Measurements from ENCODE around the gene ERBB4. TPM values are rescaled to one million over a fixed set of nuclear protein-coding genes. Genes with fewer than 3 reads are reported as not detected.

Gene ERBB4
- total and polyA plus RNA-seq, 3 experiments from 2014 or later, result not detected

DNA sequence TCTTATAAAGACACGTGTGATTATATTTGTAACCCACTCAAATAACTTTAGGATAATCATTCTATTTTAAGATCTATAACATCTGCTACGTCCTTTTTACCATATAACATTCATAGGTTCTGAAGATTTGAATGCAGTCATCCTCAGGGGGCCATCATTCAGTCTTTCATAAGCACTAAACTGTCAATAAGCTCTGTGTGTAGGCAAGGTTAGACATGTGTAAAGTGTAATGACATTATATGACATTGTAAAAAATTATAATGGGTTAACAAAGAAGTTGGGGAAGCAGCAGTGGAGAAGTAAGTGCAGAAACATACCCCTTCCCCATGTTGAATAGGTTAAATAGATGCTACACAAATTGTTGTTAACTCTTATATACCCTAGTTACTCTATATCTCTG, 845.9 kb downstream of the ERBB4 start:
- Mint-ChIP-seq H3K27me3 (no peaks in the 10 kb centered on the region), H3K4me1 (no peaks in the 10 kb centered on the region), H3K4me3 (no peak overlapping the region), H3K36me3 (no peaks in the 10 kb centered on the region), H3K9me3 (peaks cover 0 to 12% (median 2%) of the 10 kb centered on the region in 5 donors), H3K27ac (no peak overlapping the region)
- ChIA-PET POLR2A (no interaction called here), CTCF (no interaction called here)
- Histone ChIP-seq H3K27me3 (ENCODE audit: insufficient read depth, low read length, poor library complexity, severe bottlenecking) (no peaks in the 10 kb centered on the region), H3K4me3 (ENCODE audit: low read length) (no peak overlapping the region), H3K27ac (ENCODE audit: low read depth, low read length) (no peak overlapping the region), H3K36me3 (ENCODE audit: insufficient read depth, low read length) (no peaks in the 10 kb centered on the region), H3K4me1 (ENCODE audit: insufficient read depth, low read length) (no peaks in the 10 kb centered on the region), H3K9me3 (ENCODE audit: low read length) (no peaks in the 10 kb centered on the region)
- no peak for DNase-seq

DNA sequence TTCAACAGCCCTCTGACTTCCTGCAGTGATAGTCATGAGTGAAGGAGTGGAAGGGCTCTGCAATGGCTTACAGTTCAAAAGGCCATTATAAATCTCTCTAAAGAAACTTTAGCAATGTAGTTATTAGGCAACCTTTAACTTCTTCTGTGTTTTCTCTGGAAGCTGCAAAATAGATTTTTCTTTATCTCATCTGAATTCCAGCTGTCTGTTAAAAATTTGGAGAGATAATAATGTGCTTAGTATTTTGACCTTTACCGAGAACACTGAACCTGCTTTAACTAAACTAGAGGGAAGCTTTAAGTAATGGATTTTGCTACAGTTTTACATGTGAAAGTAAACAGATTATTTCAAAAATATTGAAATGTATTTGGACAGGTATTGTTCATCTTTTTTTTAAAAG, 847.9 kb downstream of the ERBB4 start:
- H3K9me3 Mint-ChIP-seq, result peaks cover 2 to 13% (median 6%) of the 10 kb centered on the region in 5 donors
- DNase-seq, result no peak
- ChIA-PET CTCF (no interaction called here), POLR2A (no interaction called here)
- no peak overlapping the region for H3K4me3 ChIP-seq (ENCODE audit: low read length)
- H3K4me1 ChIP-seq (ENCODE audit: insufficient read depth, low read length), result no peaks in the 10 kb centered on the region
- no peak overlapping the region for H3K4me3 Mint-ChIP-seq
- H3K36me3 ChIP-seq (ENCODE audit: insufficient read depth, low read length), result no peaks in the 10 kb centered on the region
- no peak overlapping the region for H3K27ac ChIP-seq (ENCODE audit: low read depth, low read length)
- H3K27me3 ChIP-seq (ENCODE audit: insufficient read depth, low read length, poor library complexity, severe bottlenecking), result no peaks in the 10 kb centered on the region
- no peak overlapping the region for H3K27ac Mint-ChIP-seq
- no peaks in the 10 kb centered on the region for H3K4me1 Mint-ChIP-seq
- H3K36me3 Mint-ChIP-seq, result no peaks in the 10 kb centered on the region
- no peaks in the 10 kb centered on the region for H3K27me3 Mint-ChIP-seq
- no peaks in the 10 kb centered on the region for H3K9me3 ChIP-seq (ENCODE audit: low read length)

DNA sequence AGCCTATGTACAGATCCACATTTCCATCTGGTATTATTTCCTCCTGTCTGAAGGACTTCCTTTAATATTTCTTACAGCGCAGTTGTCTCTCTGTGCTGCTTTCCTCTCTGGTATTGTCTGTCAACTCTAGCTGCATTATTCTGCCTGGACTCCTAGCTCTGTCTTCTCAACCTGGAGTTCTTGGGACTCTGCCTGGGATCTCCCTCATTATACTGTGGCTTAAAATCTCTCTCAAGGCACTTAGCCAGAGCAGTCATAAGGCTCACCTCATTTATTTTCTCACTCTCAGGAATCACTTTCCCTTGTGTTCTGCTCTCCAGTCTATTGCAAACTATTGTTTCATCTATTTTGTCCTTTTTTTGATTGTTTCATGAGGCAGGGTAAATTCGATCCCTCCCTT, 850.4 kb downstream of the ERBB4 start:
- Histone ChIP-seq H3K27ac (ENCODE audit: low read depth, low read length) (no peak overlapping the region), H3K4me3 (ENCODE audit: low read length) (no peak overlapping the region), H3K4me1 (ENCODE audit: insufficient read depth, low read length) (no peaks in the 10 kb centered on the region), H3K27me3 (ENCODE audit: insufficient read depth, low read length, poor library complexity, severe bottlenecking) (no peaks in the 10 kb centered on the region), H3K36me3 (ENCODE audit: insufficient read depth, low read length) (no peaks in the 10 kb centered on the region), H3K9me3 (ENCODE audit: low read length) (no peaks in the 10 kb centered on the region)
- no peak overlapping the region for H3K27ac Mint-ChIP-seq
- no peak for DNase-seq
- H3K4me3 Mint-ChIP-seq, result no peak overlapping the region
- no peaks in the 10 kb centered on the region for H3K27me3 Mint-ChIP-seq
- H3K9me3 Mint-ChIP-seq, result peaks cover 11 to 31% (median 18%) of the 10 kb centered on the region in 5 donors
- ChIA-PET POLR2A (no interaction called here), CTCF (no interaction called here)
- no peaks in the 10 kb centered on the region for H3K36me3 Mint-ChIP-seq
- no peaks in the 10 kb centered on the region for H3K4me1 Mint-ChIP-seq

DNA sequence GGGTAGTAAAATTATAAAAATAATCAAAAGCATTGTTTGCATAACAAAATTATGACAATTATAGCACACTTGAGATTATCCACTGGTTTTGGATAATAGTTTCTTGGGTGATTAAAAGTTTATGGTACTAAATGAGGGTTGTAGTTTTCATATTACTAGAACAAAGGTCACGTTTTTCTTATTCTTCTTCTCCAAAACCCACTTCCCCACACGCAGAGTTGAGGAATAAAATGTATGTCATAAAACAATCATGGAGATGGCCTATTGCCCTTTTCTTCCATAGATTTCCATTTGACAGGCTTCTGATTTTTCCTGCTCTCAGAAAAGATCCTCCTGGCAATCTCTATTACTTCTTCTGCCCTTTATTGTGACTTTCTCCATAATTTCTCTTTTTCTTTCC, 863.9 kb downstream of the ERBB4 start:
- Mint-ChIP-seq H3K27me3 (no peaks in the 10 kb centered on the region), H3K4me1 (no peaks in the 10 kb centered on the region), H3K36me3 (no peaks in the 10 kb centered on the region), H3K27ac (no peak overlapping the region), H3K4me3 (no peak overlapping the region), H3K9me3 (peaks cover 0 to 8% (median 4%) of the 10 kb centered on the region in 5 donors)
- ChIA-PET CTCF (no interaction called here), POLR2A (no interaction called here)
- H3K36me3 ChIP-seq (ENCODE audit: insufficient read depth, low read length), result no peaks in the 10 kb centered on the region
- no peaks in the 10 kb centered on the region for H3K4me1 ChIP-seq (ENCODE audit: insufficient read depth, low read length)
- no peak overlapping the region for H3K27ac ChIP-seq (ENCODE audit: low read depth, low read length)
- no peaks in the 10 kb centered on the region for H3K27me3 ChIP-seq (ENCODE audit: insufficient read depth, low read length, poor library complexity, severe bottlenecking)
- no peak overlapping the region for H3K4me3 ChIP-seq (ENCODE audit: low read length)
- DNase-seq, result no peak
- no peaks in the 10 kb centered on the region for H3K9me3 ChIP-seq (ENCODE audit: low read length)

DNA sequence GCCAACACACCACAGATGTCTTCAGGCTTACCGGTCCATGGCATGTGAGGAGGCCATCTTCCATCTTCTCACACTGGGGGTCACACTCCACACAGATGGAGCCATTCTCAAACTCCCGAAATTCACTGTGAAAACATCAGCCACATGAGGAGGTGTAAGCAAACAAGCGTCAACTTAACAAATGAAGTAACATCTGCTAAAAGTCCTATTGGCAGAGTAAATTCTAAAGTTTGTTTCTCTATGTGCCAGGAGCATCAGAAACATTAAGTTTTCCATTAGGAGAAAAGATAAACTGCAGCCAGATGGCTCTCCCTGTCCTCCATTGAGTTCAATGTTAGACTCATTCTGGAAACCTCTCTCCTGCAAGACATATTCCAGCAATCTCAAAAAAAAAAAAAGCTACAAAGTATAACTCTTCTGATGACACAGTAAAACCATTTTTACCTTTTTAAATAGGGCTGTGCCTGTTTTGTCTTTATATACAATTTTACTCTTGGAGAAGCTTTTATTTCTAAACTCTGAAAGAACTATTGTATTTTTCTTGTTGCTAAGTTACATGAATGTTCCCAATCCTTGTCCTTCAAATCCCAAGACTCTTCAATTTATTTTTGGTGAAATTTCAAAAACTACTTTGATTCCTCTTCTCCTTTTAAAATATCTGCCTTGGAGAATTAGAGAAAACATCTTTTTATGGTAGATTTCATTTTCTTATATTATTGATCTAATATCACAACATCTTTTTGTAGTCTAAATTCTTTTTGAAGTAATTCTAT, 865.3 kb downstream of the ERBB4 start:
- no peaks in the 10 kb centered on the region for H3K36me3 ChIP-seq (ENCODE audit: insufficient read depth, low read length)
- H3K9me3 ChIP-seq (ENCODE audit: low read length), result no peaks in the 10 kb centered on the region
- no peaks in the 10 kb centered on the region for H3K36me3 Mint-ChIP-seq
- H3K9me3 Mint-ChIP-seq, result peaks cover 0 to 4% (median 0%) of the 10 kb centered on the region in 5 donors
- no peak overlapping the region for H3K4me3 Mint-ChIP-seq
- no peak overlapping the region for H3K27ac ChIP-seq (ENCODE audit: low read depth, low read length)
- H3K27me3 ChIP-seq (ENCODE audit: insufficient read depth, low read length, poor library complexity, severe bottlenecking), result no peaks in the 10 kb centered on the region
- no peaks in the 10 kb centered on the region for H3K27me3 Mint-ChIP-seq
- POLR2A ChIA-PET, result no interaction called here
- no peak overlapping the region for H3K4me3 ChIP-seq (ENCODE audit: low read length)
- CTCF ChIA-PET, result no interaction called here
- DNase-seq, result no peak
- H3K4me1 ChIP-seq (ENCODE audit: insufficient read depth, low read length), result no peaks in the 10 kb centered on the region
- H3K27ac Mint-ChIP-seq, result no peak overlapping the region
- H3K4me1 Mint-ChIP-seq, result no peaks in the 10 kb centered on the region

DNA sequence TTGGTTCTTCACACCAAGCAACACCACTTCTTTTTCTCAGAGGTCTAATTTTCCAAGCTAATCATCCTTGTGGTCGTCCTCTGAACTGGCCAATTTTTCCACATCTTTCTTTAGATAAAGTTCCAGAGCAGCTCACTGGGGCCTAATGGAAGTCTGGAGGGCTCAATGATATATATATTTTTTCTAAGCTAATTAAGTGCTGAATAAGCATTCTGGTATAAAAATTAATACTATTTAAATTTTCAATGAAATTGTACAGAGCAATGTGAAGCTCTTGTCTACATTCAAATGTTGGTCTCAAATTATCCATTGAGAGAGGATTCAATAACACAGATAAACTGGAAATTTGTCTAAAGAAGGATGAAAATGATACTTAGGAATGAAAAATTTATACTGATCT, 866.6 kb downstream of the ERBB4 start:
- peaks cover 0 to 5% (median 1%) of the 10 kb centered on the region in 5 donors for H3K9me3 Mint-ChIP-seq
- no peak overlapping the region for H3K27ac ChIP-seq (ENCODE audit: low read depth, low read length)
- CTCF ChIA-PET, result no interaction called here
- H3K36me3 Mint-ChIP-seq, result no peaks in the 10 kb centered on the region
- H3K4me1 ChIP-seq (ENCODE audit: insufficient read depth, low read length), result no peaks in the 10 kb centered on the region
- H3K27ac Mint-ChIP-seq, result no peak overlapping the region
- POLR2A ChIA-PET, result no interaction called here
- H3K9me3 ChIP-seq (ENCODE audit: low read length), result no peaks in the 10 kb centered on the region
- no peaks in the 10 kb centered on the region for H3K4me1 Mint-ChIP-seq
- no peak for DNase-seq
- no peaks in the 10 kb centered on the region for H3K36me3 ChIP-seq (ENCODE audit: insufficient read depth, low read length)
- no peaks in the 10 kb centered on the region for H3K27me3 Mint-ChIP-seq
- H3K4me3 Mint-ChIP-seq, result no peak overlapping the region
- H3K4me3 ChIP-seq (ENCODE audit: low read length), result no peak overlapping the region
- no peaks in the 10 kb centered on the region for H3K27me3 ChIP-seq (ENCODE audit: insufficient read depth, low read length, poor library complexity, severe bottlenecking)

DNA sequence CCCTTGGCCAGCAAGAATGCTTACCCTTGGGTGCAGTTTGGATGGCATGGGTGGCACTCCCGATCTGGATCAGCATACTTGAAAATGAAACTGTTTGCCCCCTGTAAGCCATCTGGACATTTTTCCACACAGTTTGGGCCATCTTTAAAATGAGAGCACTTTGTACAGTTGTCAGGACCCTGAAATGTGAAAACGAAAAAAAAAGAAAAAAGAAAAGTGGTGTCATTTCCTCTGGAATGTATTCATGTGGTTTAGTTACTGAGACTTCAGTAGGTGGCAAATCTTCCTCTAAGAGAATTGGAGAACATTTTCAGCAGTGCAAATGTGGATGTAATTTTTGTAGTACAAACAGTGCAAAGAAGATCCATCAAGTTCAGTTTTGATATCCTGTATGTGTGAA, 873.3 kb downstream of the ERBB4 start:
- Histone ChIP-seq H3K4me1 (ENCODE audit: insufficient read depth, low read length) (no peaks in the 10 kb centered on the region), H3K27ac (ENCODE audit: low read depth, low read length) (no peak overlapping the region), H3K36me3 (ENCODE audit: insufficient read depth, low read length) (no peaks in the 10 kb centered on the region), H3K27me3 (ENCODE audit: insufficient read depth, low read length, poor library complexity, severe bottlenecking) (no peaks in the 10 kb centered on the region), H3K4me3 (ENCODE audit: low read length) (no peak overlapping the region), H3K9me3 (ENCODE audit: low read length) (no peaks in the 10 kb centered on the region)
- peaks cover 2 to 16% (median 11%) of the 10 kb centered on the region in 5 donors for H3K9me3 Mint-ChIP-seq
- no peaks in the 10 kb centered on the region for H3K36me3 Mint-ChIP-seq
- H3K27me3 Mint-ChIP-seq, result peaks cover 0 to 1% of the 10 kb centered on the region in 2 donors
- no peaks in the 10 kb centered on the region for H3K4me1 Mint-ChIP-seq
- POLR2A ChIA-PET, result no interaction called here
- CTCF ChIA-PET, result no interaction called here
- no peak overlapping the region for H3K4me3 Mint-ChIP-seq
- no peak for DNase-seq
- no peak overlapping the region for H3K27ac Mint-ChIP-seq

DNA sequence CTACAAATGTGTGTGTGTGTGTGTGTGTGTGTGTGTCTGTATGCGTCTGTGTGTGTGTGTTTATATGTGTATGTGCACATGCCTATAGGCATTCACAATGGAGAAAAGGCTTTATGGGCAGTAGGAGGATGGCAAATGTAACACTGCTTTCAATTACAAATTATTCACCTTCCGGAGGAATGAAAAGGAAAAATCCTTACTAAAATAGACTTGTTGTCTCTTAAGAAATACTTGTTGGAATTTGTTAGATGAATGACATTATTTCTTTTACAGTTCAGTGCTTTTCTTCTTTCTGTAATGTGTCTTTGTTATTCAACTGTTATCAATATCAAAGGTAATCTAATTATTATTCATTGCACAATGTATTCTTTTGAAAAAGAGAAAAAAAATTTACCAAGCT, 874.3 kb downstream of the ERBB4 start:
- Histone ChIP-seq H3K9me3 (ENCODE audit: low read length) (no peaks in the 10 kb centered on the region), H3K27me3 (ENCODE audit: insufficient read depth, low read length, poor library complexity, severe bottlenecking) (no peaks in the 10 kb centered on the region), H3K4me1 (ENCODE audit: insufficient read depth, low read length) (no peaks in the 10 kb centered on the region), H3K4me3 (ENCODE audit: low read length) (no peak overlapping the region), H3K27ac (ENCODE audit: low read depth, low read length) (no peak overlapping the region), H3K36me3 (ENCODE audit: insufficient read depth, low read length) (no peaks in the 10 kb centered on the region)
- Mint-ChIP-seq H3K27ac (no peak overlapping the region), H3K27me3 (peaks cover 0 to 1% of the 10 kb centered on the region in 2 donors), H3K4me1 (no peaks in the 10 kb centered on the region), H3K4me3 (no peak overlapping the region), H3K9me3 (peaks cover 2 to 17% (median 11%) of the 10 kb centered on the region in 5 donors), H3K36me3 (no peaks in the 10 kb centered on the region)
- POLR2A ChIA-PET, result no interaction called here
- CTCF ChIA-PET, result no interaction called here
- DNase-seq, result no peak

All from CD8-positive, alpha-beta memory T cell (primary cell).